Naive thymus-derived CD4-positive, alpha-beta T cell (primary cell): Measurements from ENCODE around the gene SCNN1B. TPM values are rescaled to one million over a fixed set of nuclear protein-coding genes. Genes with fewer than 3 reads are reported as not detected.

Experiments
- ATAC-seq: fragments of 150-1000 bp; cut with Tn5 transposase; 2 replicates; pipeline ENCODE4 v1.10.0; 2021; ENCODE audit warnings: mild to moderate bottlenecking, moderate library complexity
- CTCF ChIA-PET: fragments of 350-600 bp; sonication (Branson Sonifier 250); formaldehyde crosslinking; loops from one replicate; lab custom pipeline; 2021; ENCODE audit warnings: antibody characterized with exemption; lab: Charles Lee
- POLR2A ChIA-PET: fragments of 350-600 bp; sonication (Branson Sonifier 250); formaldehyde crosslinking; loops from one replicate; lab custom pipeline; 2021; ENCODE audit warnings: antibody characterized with exemption, inconsistent platforms; lab: Charles Lee
- DNase-seq, 9 donors: peaks; one replicate each; pipeline versions ENCODE4 v3.0.0 to v3.0.0-alpha.2; 2020 to 2022; ENCODE audit warnings: mixed read lengths in 1 of 9
- H3K27ac ChIP-seq: one replicate; pipeline ENCODE4 v1.7.0; 2013; ENCODE audit warnings: mild to moderate bottlenecking, low read depth, low read length, moderate library complexity
- H3K27me3 ChIP-seq, 2 donors: one replicate each; pipeline ENCODE4 v1.7.0; 2013; ENCODE audit warnings: low read length in 2 of 2, mild to moderate bottlenecking in 2 of 2, moderate library complexity in 2 of 2; ENCODE audit not compliant: control insufficient read depth in 2 of 2, insufficient read depth in 2 of 2
- H3K36me3 ChIP-seq, 3 experiments: 1 replicate in 2 of 3; 2 replicates in 1 of 3; pipeline ENCODE4 v1.7.0; 2013; ENCODE audit warnings: low read length in 3 of 3, mild to moderate bottlenecking in 3 of 3, moderate library complexity in 1 of 3; ENCODE audit not compliant: insufficient read depth in 3 of 3, control insufficient read depth in 2 of 3
- H3K4me1 ChIP-seq, 2 donors: one replicate each; pipeline ENCODE4 v1.7.0; 2013; ENCODE audit warnings: low read length in 2 of 2, mild to moderate bottlenecking in 2 of 2, moderate library complexity in 1 of 2; ENCODE audit not compliant: control insufficient read depth in 2 of 2, insufficient read depth in 2 of 2
- H3K4me3 ChIP-seq: 2 replicates; pipeline ENCODE4 v1.7.0; 2013; ENCODE audit warnings: mild to moderate bottlenecking, low read length
- H3K9me3 ChIP-seq, 3 experiments: 1 replicate in 2 of 3; 2 replicates in 1 of 3; pipeline ENCODE4 v1.7.0; 2013; ENCODE audit warnings: low read length in 3 of 3; ENCODE audit not compliant: control insufficient read depth in 2 of 3
- H3K27ac Mint-ChIP-seq, 9 donors: one replicate each; pipeline ENCODE4 v1.8.0; 2020 to 2022; ENCODE audit warnings: mixed read lengths in 9 of 9, mild to moderate bottlenecking in 8 of 9, moderate library complexity in 5 of 9, inconsistent platforms in 2 of 9
- H3K27me3 Mint-ChIP-seq, 5 donors: one replicate each; pipeline ENCODE4 v1.8.0; 2021 to 2022; ENCODE audit warnings: mixed read lengths in 5 of 5, mild to moderate bottlenecking in 1 of 5
- H3K36me3 Mint-ChIP-seq, 5 donors: one replicate each; pipeline ENCODE4 v1.8.0; 2020 to 2022; ENCODE audit warnings: mixed read lengths in 5 of 5, mild to moderate bottlenecking in 3 of 5, inconsistent platforms in 1 of 5
- H3K4me1 Mint-ChIP-seq, 7 donors: one replicate each; pipeline ENCODE4 v1.8.0; 2020 to 2022; ENCODE audit warnings: mixed read lengths in 7 of 7, mild to moderate bottlenecking in 3 of 7, inconsistent platforms in 1 of 7
- H3K4me3 Mint-ChIP-seq, 10 donors: one replicate each; pipeline ENCODE4 v1.8.0; 2020 to 2022; ENCODE audit warnings: mild to moderate bottlenecking in 10 of 10, mixed read lengths in 10 of 10, moderate library complexity in 6 of 10, inconsistent platforms in 2 of 10
- H3K9me3 Mint-ChIP-seq, 11 donors: one replicate each; pipeline ENCODE4 v1.8.0; 2020 to 2022; ENCODE audit warnings: mixed read lengths in 11 of 11, mild to moderate bottlenecking in 4 of 11, inconsistent platforms in 1 of 11, moderate library complexity in 1 of 11
- intact Hi-C, 2 donors: fragments of 100-400 bp; cut with micrococcal nuclease; formaldehyde crosslinking; loops; one replicate each; pipeline ENCODE4 v1.15.1; 2023
- polyA plus RNA-seq, 2 donors: library from polyadenylated mRNA; unstranded; fragments of 300-500 nt; fragmentation: Illumina TruSeq; gene quantifications; one replicate each; pipeline ENCODE4 v1.2.3, GENCODE V29; 2021
- total RNA-seq, 6 experiments: library from RNA in 5 of 6; stranded (reverse) in 5 of 6; gene quantifications; 1 replicate in 5 of 6; 2 replicates in 1 of 6; pipeline ENCODE4 v1.2.3 and lab custom pipeline; 2021 to 2026

Gene SCNN1B
- total and polyA plus RNA-seq, 7 experiments from 2014 or later: not detected

- Histone ChIP-seq H3K4me1 (no peaks in the 10 kb centered on the region), H3K4me3 (no peak overlapping the region), H3K27me3 (no peaks in the 10 kb centered on the region), H3K36me3 (no peaks in the 10 kb centered on the region), H3K27ac (no peak overlapping the region), H3K9me3 (no peaks in the 10 kb centered on the region)
- Mint-ChIP-seq H3K4me1 (no peaks in the 10 kb centered on the region), H3K27ac (no peak overlapping the region), H3K9me3 (peaks cover 0 to 6% (median 0%) of the 10 kb centered on the region in 11 donors), H3K27me3 (peaks cover 7 to 18% (median 11%) of the 10 kb centered on the region in 5 donors), H3K36me3 (no peaks in the 10 kb centered on the region), H3K4me3 (no peak overlapping the region)
- no peak for DNase-seq
- intact Hi-C loops: no loop called here
- ChIA-PET POLR2A (no interaction called here), CTCF (no interaction called here)
- no peak for ATAC-seq
These were observed 46.7 kb downstream of the SCNN1B start for GRCh38 chr16:23348579-23349469.

DNA sequence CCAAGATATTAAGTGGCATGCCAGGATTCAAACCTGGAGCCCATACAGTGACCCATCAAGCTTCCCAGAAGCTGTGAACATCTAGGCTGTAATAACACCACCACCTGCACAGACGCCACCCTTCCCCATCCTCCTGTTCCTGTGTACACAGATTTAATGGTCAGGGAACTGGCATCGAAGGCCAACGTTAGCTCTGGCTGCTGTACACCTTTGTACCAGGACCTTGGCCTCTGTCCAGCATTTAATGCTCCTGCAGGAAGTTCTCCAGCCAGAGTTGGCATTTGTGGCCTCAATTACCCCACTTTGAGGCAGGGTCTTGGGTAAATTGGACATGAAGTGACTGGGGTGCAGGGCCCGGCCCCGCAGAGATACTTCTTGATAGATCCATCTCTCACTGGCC, 49.3 kb downstream of the SCNN1B start:
- H3K27me3 Mint-ChIP-seq: peaks cover 7 to 25% (median 13%) of the 10 kb centered on the region in 5 donors
- Histone ChIP-seq H3K27me3 (no peaks in the 10 kb centered on the region), H3K9me3 (no peaks in the 10 kb centered on the region), H3K4me1 (no peaks in the 10 kb centered on the region), H3K27ac (no peak overlapping the region), H3K36me3 (no peaks in the 10 kb centered on the region), H3K4me3 (no peak overlapping the region)
- no peak overlapping the region for H3K4me3 Mint-ChIP-seq
- ChIA-PET CTCF (no interaction called here), POLR2A (no interaction called here)
- ATAC-seq (no peak), DNase-seq (no peak)
- peaks cover 0 to 6% (median 0%) of the 10 kb centered on the region in 11 donors for H3K9me3 Mint-ChIP-seq
- H3K36me3 Mint-ChIP-seq: no peaks in the 10 kb centered on the region
- H3K4me1 Mint-ChIP-seq: no peaks in the 10 kb centered on the region
- intact Hi-C loops: no loop called here
- no peak overlapping the region for H3K27ac Mint-ChIP-seq

- Mint-ChIP-seq H3K27ac (no peak overlapping the region), H3K9me3 (peaks cover 0 to 6% (median 0%) of the 10 kb centered on the region in 11 donors), H3K4me1 (no peaks in the 10 kb centered on the region), H3K4me3 (no peak overlapping the region), H3K27me3 (peaks cover 5 to 18% (median 10%) of the 10 kb centered on the region in 5 donors), H3K36me3 (no peaks in the 10 kb centered on the region)
- Histone ChIP-seq H3K4me3 (no peak overlapping the region), H3K9me3 (no peaks in the 10 kb centered on the region), H3K4me1 (no peaks in the 10 kb centered on the region), H3K27ac (no peak overlapping the region), H3K27me3 (no peaks in the 10 kb centered on the region), H3K36me3 (no peaks in the 10 kb centered on the region)
- ChIA-PET POLR2A (no interaction called here), CTCF (interaction anchor here (0.7 kb wide), 1 partner anchor 229 kb away, joined by 3 read pairs; no protein-coding TSS in a partner anchor)
- no peak for ATAC-seq
- intact Hi-C loops: no loop called here
- DNase-seq: no peak
These were observed 51.3 kb downstream of the SCNN1B start for GRCh38 chr16:23353440-23353839.

DNA sequence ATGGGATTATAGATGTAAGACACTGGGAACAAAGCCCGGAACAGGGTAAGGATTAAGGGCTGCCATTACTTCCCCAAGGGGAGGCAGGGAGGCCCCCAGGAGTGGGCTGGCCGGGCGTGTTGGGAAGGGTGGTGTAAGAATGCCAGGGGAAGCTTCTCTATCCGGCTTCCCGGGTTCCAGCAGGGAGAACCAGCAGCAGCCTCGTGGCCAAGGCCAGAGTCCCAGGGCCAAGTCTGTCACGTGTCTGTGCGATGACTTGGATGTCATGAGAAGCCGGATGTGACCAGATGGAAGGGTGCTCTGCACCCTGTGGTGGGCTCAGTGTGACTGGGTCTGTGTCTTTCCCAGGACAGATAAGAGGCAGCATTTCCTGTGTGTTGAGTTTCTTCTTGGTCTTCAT, 52.1 kb downstream of the SCNN1B start:
- H3K27ac Mint-ChIP-seq: no peak overlapping the region

DNA sequence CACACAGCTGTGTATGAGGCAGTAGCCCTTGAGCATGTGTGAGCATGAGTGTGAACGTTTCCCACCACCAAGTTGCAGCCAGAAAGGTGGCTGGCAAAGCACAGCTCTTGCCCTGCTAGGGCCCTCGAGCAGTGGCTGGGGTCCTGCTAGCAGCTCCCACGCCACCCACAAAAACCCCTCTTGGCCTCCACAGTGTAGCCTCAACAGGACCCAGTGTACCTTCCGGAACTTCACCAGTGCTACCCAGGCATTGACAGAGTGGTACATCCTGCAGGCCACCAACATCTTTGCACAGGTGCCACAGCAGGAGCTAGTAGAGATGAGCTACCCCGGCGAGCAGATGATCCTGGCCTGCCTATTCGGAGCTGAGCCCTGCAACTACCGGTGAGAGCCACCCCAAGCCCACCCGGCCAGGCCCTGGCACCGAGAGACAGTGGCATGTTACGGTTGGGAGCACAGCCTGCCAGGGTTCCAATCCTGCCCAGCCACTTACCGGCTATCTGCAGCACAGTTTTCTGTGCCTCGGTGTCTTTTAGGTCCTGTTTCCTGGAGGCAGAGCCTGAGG, 53.1 kb downstream of the SCNN1B start:
- CTCF ChIA-PET: no interaction called here
- Mint-ChIP-seq H3K4me1 (no peaks in the 10 kb centered on the region), H3K27ac (no peak overlapping the region)

More for the DNA sequence above, 52.1 kb downstream of the SCNN1B start:
- Mint-ChIP-seq H3K27me3 (peaks cover 0 to 13% (median 10%) of the 10 kb centered on the region in 5 donors), H3K4me3 (no peak overlapping the region), H3K36me3 (no peaks in the 10 kb centered on the region), H3K9me3 (peaks cover 0 to 6% (median 0%) of the 10 kb centered on the region in 11 donors), H3K4me1 (no peaks in the 10 kb centered on the region)
- Histone ChIP-seq H3K4me1 (no peaks in the 10 kb centered on the region), H3K27me3 (no peaks in the 10 kb centered on the region), H3K9me3 (no peaks in the 10 kb centered on the region), H3K36me3 (no peaks in the 10 kb centered on the region), H3K27ac (no peak overlapping the region), H3K4me3 (no peak overlapping the region)
- intact Hi-C loops: no loop called here
- no peak for ATAC-seq
- DNase-seq: no peak
- ChIA-PET POLR2A (no interaction called here), CTCF (no interaction called here)

DNA sequence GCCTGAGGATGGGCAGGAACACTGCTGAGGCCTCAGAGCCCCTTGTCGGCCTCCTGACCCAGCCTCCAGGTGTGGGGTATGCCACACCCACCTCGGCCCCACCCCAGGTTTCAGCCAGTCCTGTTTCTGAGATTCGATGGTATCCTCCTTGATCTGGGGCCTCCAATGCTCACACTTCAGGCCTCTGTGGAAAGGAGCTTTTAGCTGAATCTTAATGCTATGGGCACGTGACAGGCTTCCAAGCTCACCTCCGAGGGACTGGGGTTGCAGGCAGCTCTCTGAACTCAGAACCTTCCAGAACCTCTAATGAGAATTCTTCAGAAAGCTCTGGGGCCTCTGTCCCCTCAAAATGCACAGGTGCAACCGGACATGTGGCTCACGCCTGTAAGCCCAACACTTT, 54.8 kb downstream of the SCNN1B start:
- ATAC-seq: no peak

More for the DNA sequence above, 53.1 kb downstream of the SCNN1B start:
- no peaks in the 10 kb centered on the region for H3K4me1 ChIP-seq
- no peaks in the 10 kb centered on the region for H3K36me3 Mint-ChIP-seq
- H3K9me3 ChIP-seq: no peaks in the 10 kb centered on the region
- POLR2A ChIA-PET: no interaction called here
- DNase-seq (no peak), ATAC-seq (no peak)
- intact Hi-C loops: no loop called here
- H3K4me3 Mint-ChIP-seq: no peak overlapping the region
- H3K9me3 Mint-ChIP-seq: peaks cover 0 to 6% (median 0%) of the 10 kb centered on the region in 11 donors
- H3K27me3 Mint-ChIP-seq: peaks cover 0 to 16% (median 10%) of the 10 kb centered on the region in 5 donors
- no peaks in the 10 kb centered on the region for H3K36me3 ChIP-seq
- no peaks in the 10 kb centered on the region for H3K27me3 ChIP-seq
- H3K4me3 ChIP-seq: no peak overlapping the region
- H3K27ac ChIP-seq: no peak overlapping the region

More for the DNA sequence above, 54.8 kb downstream of the SCNN1B start:
- H3K36me3 Mint-ChIP-seq: no peaks in the 10 kb centered on the region
- Histone ChIP-seq H3K9me3 (no peaks in the 10 kb centered on the region), H3K27ac (no peak overlapping the region), H3K36me3 (no peaks in the 10 kb centered on the region), H3K4me1 (no peaks in the 10 kb centered on the region), H3K4me3 (no peak overlapping the region), H3K27me3 (no peaks in the 10 kb centered on the region)
- H3K4me1 Mint-ChIP-seq: no peaks in the 10 kb centered on the region
- ChIA-PET POLR2A (no interaction called here), CTCF (no interaction called here)
- no peak for DNase-seq
- peaks cover 0 to 6% (median 0%) of the 10 kb centered on the region in 11 donors for H3K9me3 Mint-ChIP-seq
- H3K4me3 Mint-ChIP-seq: no peak overlapping the region
- H3K27me3 Mint-ChIP-seq: peaks cover 0 to 16% (median 10%) of the 10 kb centered on the region in 5 donors
- intact Hi-C loops: no loop called here
- H3K27ac Mint-ChIP-seq: no peak overlapping the region
